ENCODE data around the gene UVRAG.

GRCh38 chr11:75894036-75894585 is 79.1 kb downstream of the UVRAG start:
- TF ChIP-seq, protein P1, sequence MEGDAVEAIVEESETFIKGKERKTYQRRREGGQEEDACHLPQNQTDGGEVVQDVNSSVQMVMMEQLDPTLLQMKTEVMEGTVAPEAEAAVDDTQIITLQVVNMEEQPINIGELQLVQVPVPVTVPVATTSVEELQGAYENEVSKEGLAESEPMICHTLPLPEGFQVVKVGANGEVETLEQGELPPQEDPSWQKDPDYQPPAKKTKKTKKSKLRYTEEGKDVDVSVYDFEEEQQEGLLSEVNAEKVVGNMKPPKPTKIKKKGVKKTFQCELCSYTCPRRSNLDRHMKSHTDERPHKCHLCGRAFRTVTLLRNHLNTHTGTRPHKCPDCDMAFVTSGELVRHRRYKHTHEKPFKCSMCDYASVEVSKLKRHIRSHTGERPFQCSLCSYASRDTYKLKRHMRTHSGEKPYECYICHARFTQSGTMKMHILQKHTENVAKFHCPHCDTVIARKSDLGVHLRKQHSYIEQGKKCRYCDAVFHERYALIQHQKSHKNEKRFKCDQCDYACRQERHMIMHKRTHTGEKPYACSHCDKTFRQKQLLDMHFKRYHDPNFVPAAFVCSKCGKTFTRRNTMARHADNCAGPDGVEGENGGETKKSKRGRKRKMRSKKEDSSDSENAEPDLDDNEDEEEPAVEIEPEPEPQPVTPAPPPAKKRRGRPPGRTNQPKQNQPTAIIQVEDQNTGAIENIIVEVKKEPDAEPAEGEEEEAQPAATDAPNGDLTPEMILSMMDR (IDR thresholded peaks at IDR 0.05 in 8 of 11, conservative IDR thresholded peaks at IDR 0.05 in 3 of 11): no peak
- TF ChIP-seq POLR2A (IDR thresholded peaks at IDR 0.05): no peak

Measured in spleen (tissue), 7 donors.